OCI-LY3 (cell line): Measurements from ENCODE around the gene ROR2.

Experiments
- H2AFZ ChIP-seq: fragments of 200-600, 300-600 bp; shearing (Covaris generic); 2 replicates; pipeline ENCODE4 v1.6.0; 2014; ENCODE audit warnings: antibody characterized with exemption, low read depth, low read length
- H3K27ac ChIP-seq: fragments of 200-600, 300-600 bp; sonication (generic); 2 replicates; pipeline ENCODE4 v1.5.1; 2014; ENCODE audit warnings: mild to moderate bottlenecking, low read length, moderate library complexity, mixed read lengths
- H3K27me3 ChIP-seq: fragments of 200-600, 300-600 bp; sonication (generic); 2 replicates; pipeline ENCODE4 v1.6.1; 2014; ENCODE audit warnings: low read depth, low read length, mixed read lengths
- H3K36me3 ChIP-seq: fragments of 200-600, 300-600 bp; sonication (generic); replicated peaks from 2 replicates; pipeline ENCODE3; 2014; ENCODE audit warnings: low read depth, low read length, mixed read lengths
- H3K4me1 ChIP-seq: fragments of 300-600, 200-600 bp; sonication (generic); 2 replicates; pipeline ENCODE4 v1.6.1; 2014; ENCODE audit warnings: low read length, mixed read lengths
- H3K4me2 ChIP-seq: fragments of 200-600, 300-600 bp; sonication (generic); 2 replicates; pipeline ENCODE4 v1.6.1; 2014; ENCODE audit warnings: low read length, mixed read lengths
- H3K4me3 ChIP-seq: fragments of 300-600, 200-600 bp; sonication (generic); 2 replicates; pipeline ENCODE4 v1.5.1; 2014; ENCODE audit warnings: antibody characterized with exemption, mild to moderate bottlenecking, low read length, moderate library complexity
- H3K79me2 ChIP-seq: fragments of 300-600, 200-600 bp; shearing (Covaris generic); 2 replicates; pipeline ENCODE4 v1.6.1; 2014; ENCODE audit warnings: mild to moderate bottlenecking, low read length, mixed read lengths
- H3K9ac ChIP-seq: fragments of 300-600, 200-600 bp; shearing (Covaris generic); 2 replicates; pipeline ENCODE4 v1.6.0; 2014; ENCODE audit warnings: mild to moderate bottlenecking, low read length, moderate library complexity
- H3K9me3 ChIP-seq: fragments of 200-600, 300-600 bp; shearing (Covaris generic); 2 replicates; pipeline ENCODE4 v1.6.1; 2014; ENCODE audit warnings: low read length, mixed read lengths; ENCODE audit not compliant: insufficient read depth
- H4K20me1 ChIP-seq: fragments of 200-600, 300-600 bp; sonication (generic); 2 replicates; pipeline ENCODE4 v1.6.1; 2016; ENCODE audit warnings: low read length, mixed read lengths; ENCODE audit not compliant: insufficient read depth
- CTCF ChIP-seq: fragments of 200-600, 300-600 bp; sonication (generic); IDR thresholded peaks from 2 replicates; pipeline ENCODE4 v1.5.1; 2014; ENCODE audit warnings: antibody characterized with exemption, low read length, low read depth
- EZH2phosphoT487 ChIP-seq: fragments of 200-600 bp; shearing (Covaris generic); IDR thresholded peaks from 2 replicates; pipeline ENCODE4 v1.6.1; 2018; ENCODE audit warnings: antibody characterized with exemption, mixed run types, low read depth

The ROR2 gene

GRCh38 chr9:91718071-91718470 lies 232.0 kb downstream of the ROR2 start:
- Histone ChIP-seq H3K27me3 (peaks cover 67% of the 10 kb centered on the region), H3K9me3 (peaks cover 6% of the 10 kb centered on the region; the same call in 1 of the 2 replicates), H2AFZ (no peak overlapping the region), H4K20me1 (0 out of 2 replicates have a peak, but pooled peaks cover 11% of the 10 kb centered on the region), H3K79me2 (no peaks in the 10 kb centered on the region), H3K4me1 (peaks cover 33% of the 10 kb centered on the region), H3K27ac (no peak overlapping the region), H3K4me3 (no peak overlapping the region), H3K4me2 (no peak overlapping the region), H3K9ac (no peak overlapping the region), H3K36me3 (no peaks in the 10 kb centered on the region)
- TF ChIP-seq EZH2phosphoT487 (no peak), CTCF (no peak)

- Histone ChIP-seq H3K27me3 (peaks cover 62% of the 10 kb centered on the region), H3K36me3 (no peaks in the 10 kb centered on the region), H3K4me1 (peaks cover 41% of the 10 kb centered on the region), H3K4me3 (no peak overlapping the region), H2AFZ (no peak overlapping the region), H3K9me3 (peaks cover 6% of the 10 kb centered on the region; the same call in 1 of the 2 replicates), H3K4me2 (no peak overlapping the region), H3K9ac (no peak overlapping the region), H4K20me1 (0 out of 2 replicates have a peak, but pooled peaks cover 11% of the 10 kb centered on the region), H3K27ac (no peak overlapping the region), H3K79me2 (no peaks in the 10 kb centered on the region)
- TF ChIP-seq EZH2phosphoT487 (no peak), CTCF (no peak)
Measured at GRCh38 chr9:91716815-91717214, 233.2 kb downstream of the ROR2 start.

- Histone ChIP-seq H4K20me1 (0 out of 2 replicates have a peak, but pooled peaks cover 11% of the 10 kb centered on the region), H3K27ac (no peak overlapping the region), H2AFZ (no peak overlapping the region), H3K4me2 (no peak overlapping the region), H3K79me2 (no peaks in the 10 kb centered on the region), H3K9me3 (peaks cover 6% of the 10 kb centered on the region; the same call in 1 of the 2 replicates), H3K9ac (no peak overlapping the region), H3K4me3 (no peak overlapping the region), H3K4me1 (peaks cover 40% of the 10 kb centered on the region), H3K36me3 (no peaks in the 10 kb centered on the region), H3K27me3 (peaks cover 58% of the 10 kb centered on the region)
- TF ChIP-seq EZH2phosphoT487 (no peak), CTCF (no peak)
Measured at GRCh38 chr9:91716239-91716638, 233.8 kb downstream of the ROR2 start.

- Histone ChIP-seq H3K4me3 (no peak overlapping the region; the same call in 1 of the 2 replicates), H2AFZ (no peak overlapping the region), H3K4me1 (peaks cover 28% of the 10 kb centered on the region), H3K27me3 (peaks cover 53% of the 10 kb centered on the region), H3K9me3 (peaks cover 6% of the 10 kb centered on the region; the same call in 1 of the 2 replicates), H3K79me2 (no peaks in the 10 kb centered on the region), H3K4me2 (no peak overlapping the region), H4K20me1 (0 out of 2 replicates have a peak, but pooled peaks cover 11% of the 10 kb centered on the region), H3K9ac (no peak overlapping the region), H3K27ac (no peak overlapping the region), H3K36me3 (no peaks in the 10 kb centered on the region)
- no peak for TF ChIP-seq CTCF
- no peak for TF ChIP-seq EZH2phosphoT487
Measured at GRCh38 chr9:91714874-91715615, 235.0 kb downstream of the ROR2 start.
